ENCODE measurements around the gene SYK.

Gene SYK

DNA sequence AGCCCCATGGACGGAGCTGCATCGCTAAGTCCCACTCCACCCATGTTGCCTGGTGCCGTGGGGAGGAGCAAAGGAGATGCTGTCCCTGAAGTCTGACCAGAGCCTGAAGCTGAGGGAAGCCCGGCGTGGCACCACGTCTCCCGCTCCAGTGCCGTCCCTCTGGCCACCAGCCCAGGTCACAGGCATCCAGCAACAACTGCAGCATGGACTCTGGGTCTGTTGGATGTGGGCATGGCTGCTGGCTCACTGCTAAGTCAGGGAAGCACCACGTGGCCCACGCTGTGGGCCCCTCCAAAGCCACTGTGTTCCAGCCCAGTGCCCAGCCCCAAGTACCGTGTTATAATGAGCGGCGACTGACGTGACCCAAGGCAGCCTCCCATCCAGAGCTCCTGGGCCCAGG, 112.6 kb downstream of the SYK start:
- H3K27ac ChIP-seq (ENCODE audit: low read length) = no peak overlapping the region
- H3K4me1 ChIP-seq (ENCODE audit: control insufficient read depth, low read depth, low read length) = no peaks in the 10 kb centered on the region
- H3K36me3 ChIP-seq (ENCODE audit: control insufficient read depth, low read depth, low read length) = no peaks in the 10 kb centered on the region
- no peak overlapping the region for H3K9ac ChIP-seq (ENCODE audit: low read length)
- H3K27me3 ChIP-seq (ENCODE audit: control insufficient read depth, insufficient read depth, low read length) = no peaks in the 10 kb centered on the region
- H3K9me3 ChIP-seq (ENCODE audit: control insufficient read depth, low read depth, low read length) = no peaks in the 10 kb centered on the region
- H3K4me3 ChIP-seq (ENCODE audit: low read length) = no peak overlapping the region

DNA sequence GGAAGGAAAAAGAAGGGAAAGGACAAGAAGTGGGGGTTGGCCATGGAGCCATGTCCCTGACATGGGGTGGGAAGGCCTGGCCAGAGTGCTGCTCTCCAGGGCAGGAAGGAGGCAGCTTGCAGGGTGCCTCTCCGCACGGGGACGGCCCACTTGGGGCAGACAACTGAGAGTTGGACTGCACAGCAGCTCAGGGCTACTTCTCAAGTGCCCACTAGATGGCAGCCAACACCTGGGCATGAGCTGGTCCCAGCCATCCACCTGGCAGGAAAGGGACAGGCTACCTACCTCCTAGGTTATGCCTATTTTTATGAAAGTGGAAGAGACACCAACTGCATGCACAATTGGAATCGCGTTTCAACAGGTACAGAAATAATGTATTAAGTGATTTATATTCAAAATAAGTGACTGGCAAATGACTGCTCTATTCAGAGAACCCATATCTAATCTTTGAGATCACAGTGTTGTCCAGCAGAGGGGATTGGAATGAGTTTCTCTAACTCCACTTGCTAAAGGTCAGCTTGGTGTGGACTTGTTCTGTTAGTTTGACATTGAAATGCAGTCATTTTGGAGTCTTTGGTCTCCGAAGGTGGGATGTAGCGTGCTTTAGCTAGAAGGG, 113.4 kb downstream of the SYK start:
- no peaks in the 10 kb centered on the region for H3K4me1 ChIP-seq (ENCODE audit: control insufficient read depth, low read depth, low read length)
- H3K4me3 ChIP-seq (ENCODE audit: low read length) = no peak overlapping the region
- H3K9me3 ChIP-seq (ENCODE audit: control insufficient read depth, low read depth, low read length) = no peaks in the 10 kb centered on the region
- no peaks in the 10 kb centered on the region for H3K36me3 ChIP-seq (ENCODE audit: control insufficient read depth, low read depth, low read length)
- no peak overlapping the region for H3K27ac ChIP-seq (ENCODE audit: low read length)
- H3K27me3 ChIP-seq (ENCODE audit: control insufficient read depth, insufficient read depth, low read length) = no peaks in the 10 kb centered on the region
- no peak overlapping the region for H3K9ac ChIP-seq (ENCODE audit: low read length)

DNA sequence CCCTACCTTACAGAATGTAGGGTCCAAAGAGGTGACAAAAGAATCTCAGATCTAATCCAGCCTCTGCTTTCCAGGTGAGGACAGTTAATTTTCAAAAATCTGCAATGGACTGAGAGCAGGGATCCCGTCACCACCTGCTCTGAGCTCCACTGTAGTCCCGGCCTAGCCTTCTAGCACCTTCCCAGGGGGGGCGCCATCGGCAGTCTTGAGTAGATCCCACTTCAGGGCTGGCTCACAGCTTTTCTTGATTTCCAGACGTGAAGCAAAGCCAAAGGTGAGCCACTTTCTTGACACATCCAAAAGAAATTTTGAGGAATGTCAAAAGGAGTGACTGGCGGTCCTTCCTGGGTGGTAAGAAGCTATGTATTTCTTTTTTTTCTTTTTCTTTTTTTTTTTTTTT, 114.1 kb downstream of the SYK start:
- Histone ChIP-seq H3K4me1 (ENCODE audit: control insufficient read depth, low read depth, low read length) (no peaks in the 10 kb centered on the region), H3K4me3 (ENCODE audit: low read length) (no peak overlapping the region), H3K27ac (ENCODE audit: low read length) (no peak overlapping the region), H3K9me3 (ENCODE audit: control insufficient read depth, low read depth, low read length) (no peaks in the 10 kb centered on the region), H3K9ac (ENCODE audit: low read length) (no peak overlapping the region), H3K27me3 (ENCODE audit: control insufficient read depth, insufficient read depth, low read length) (no peaks in the 10 kb centered on the region), H3K36me3 (ENCODE audit: control insufficient read depth, low read depth, low read length) (no peaks in the 10 kb centered on the region)

DNA sequence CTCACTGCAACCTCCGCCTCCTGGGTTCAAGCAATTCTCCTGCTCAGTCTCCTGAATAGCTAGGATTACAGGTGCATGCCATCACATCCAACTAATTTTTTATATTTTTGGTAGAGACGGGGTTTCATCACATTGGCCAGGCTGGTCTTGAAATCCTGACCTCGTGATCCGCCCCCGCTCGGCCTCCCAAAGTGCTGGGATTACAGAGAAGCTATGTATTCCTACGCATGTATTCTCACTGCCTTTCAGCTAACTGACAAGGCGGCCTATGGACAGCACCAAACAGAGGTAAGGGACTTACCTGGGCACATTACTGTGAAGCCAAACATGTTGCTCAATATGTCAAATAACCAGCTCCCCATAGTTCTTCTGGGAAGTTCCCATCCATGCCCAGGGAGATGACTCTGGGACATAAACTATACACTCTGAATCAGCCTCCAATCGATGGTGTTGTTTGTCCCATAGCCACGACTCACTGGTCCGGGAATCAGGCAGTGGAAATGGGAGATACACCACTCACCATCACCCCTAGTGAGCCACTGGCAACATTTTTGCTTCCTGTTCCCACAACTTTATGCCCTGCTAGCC, 114.6 kb downstream of the SYK start:
- no peak overlapping the region for H3K4me3 ChIP-seq (ENCODE audit: low read length)
- no peaks in the 10 kb centered on the region for H3K4me1 ChIP-seq (ENCODE audit: control insufficient read depth, low read depth, low read length)
- no peak overlapping the region for H3K27ac ChIP-seq (ENCODE audit: low read length)
- H3K27me3 ChIP-seq (ENCODE audit: control insufficient read depth, insufficient read depth, low read length) = no peaks in the 10 kb centered on the region
- no peak overlapping the region for H3K9ac ChIP-seq (ENCODE audit: low read length)
- H3K9me3 ChIP-seq (ENCODE audit: control insufficient read depth, low read depth, low read length) = no peaks in the 10 kb centered on the region
- H3K36me3 ChIP-seq (ENCODE audit: control insufficient read depth, low read depth, low read length) = no peaks in the 10 kb centered on the region

DNA sequence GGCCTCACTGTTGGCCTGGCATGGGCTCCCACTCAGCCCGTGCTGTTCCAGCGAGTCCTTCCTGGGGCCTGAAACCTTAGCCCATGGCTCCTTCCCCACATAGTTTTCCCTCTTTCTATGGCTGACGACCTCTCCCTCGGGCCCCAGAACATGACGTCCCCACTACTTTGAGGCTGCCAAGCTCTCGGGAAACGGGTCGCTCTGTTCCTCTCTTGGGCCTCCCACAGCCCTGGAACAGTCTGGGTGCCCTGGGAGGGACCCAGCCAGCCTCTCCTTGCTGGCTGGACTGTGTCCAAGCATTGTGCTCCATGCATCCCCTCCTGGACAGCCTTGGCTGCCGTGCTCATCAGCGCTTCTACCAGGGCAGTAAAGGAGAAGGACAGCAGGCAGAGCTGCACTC, 118.3 kb downstream of the SYK start:
- Histone ChIP-seq H3K4me1 (ENCODE audit: control insufficient read depth, low read depth, low read length) (no peaks in the 10 kb centered on the region), H3K9ac (ENCODE audit: low read length) (no peak overlapping the region), H3K27me3 (ENCODE audit: control insufficient read depth, insufficient read depth, low read length) (no peaks in the 10 kb centered on the region), H3K4me3 (ENCODE audit: low read length) (no peak overlapping the region), H3K36me3 (ENCODE audit: control insufficient read depth, low read depth, low read length) (no peaks in the 10 kb centered on the region), H3K9me3 (ENCODE audit: control insufficient read depth, low read depth, low read length) (no peaks in the 10 kb centered on the region), H3K27ac (ENCODE audit: low read length) (no peak overlapping the region)

DNA sequence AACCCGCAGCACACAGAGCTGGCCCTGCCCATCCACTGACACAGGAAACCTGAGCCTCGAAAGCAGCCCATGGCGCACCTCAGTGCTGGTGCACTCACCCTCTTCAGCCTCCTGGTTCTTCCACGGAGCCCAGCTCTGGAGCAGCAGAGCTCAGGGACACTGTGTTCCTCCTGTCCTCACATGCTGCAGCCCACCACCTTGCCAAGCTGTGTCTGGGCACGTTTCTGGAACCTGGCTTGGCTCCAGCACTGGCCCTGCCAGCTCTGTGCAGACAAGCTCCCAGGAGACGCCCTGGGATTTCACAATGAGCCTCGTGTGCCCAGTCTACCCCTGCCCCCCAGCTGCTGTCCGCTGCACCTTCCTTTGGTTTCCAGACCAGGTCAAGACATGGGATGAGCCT, 119.5 kb downstream of the SYK start:
- no peaks in the 10 kb centered on the region for H3K4me1 ChIP-seq (ENCODE audit: control insufficient read depth, low read depth, low read length)
- H3K36me3 ChIP-seq (ENCODE audit: control insufficient read depth, low read depth, low read length) = no peaks in the 10 kb centered on the region
- H3K4me3 ChIP-seq (ENCODE audit: low read length) = no peak overlapping the region
- H3K27ac ChIP-seq (ENCODE audit: low read length) = no peak overlapping the region
- H3K27me3 ChIP-seq (ENCODE audit: control insufficient read depth, insufficient read depth, low read length) = no peaks in the 10 kb centered on the region
- no peaks in the 10 kb centered on the region for H3K9me3 ChIP-seq (ENCODE audit: control insufficient read depth, low read depth, low read length)
- no peak overlapping the region for H3K9ac ChIP-seq (ENCODE audit: low read length)

DNA sequence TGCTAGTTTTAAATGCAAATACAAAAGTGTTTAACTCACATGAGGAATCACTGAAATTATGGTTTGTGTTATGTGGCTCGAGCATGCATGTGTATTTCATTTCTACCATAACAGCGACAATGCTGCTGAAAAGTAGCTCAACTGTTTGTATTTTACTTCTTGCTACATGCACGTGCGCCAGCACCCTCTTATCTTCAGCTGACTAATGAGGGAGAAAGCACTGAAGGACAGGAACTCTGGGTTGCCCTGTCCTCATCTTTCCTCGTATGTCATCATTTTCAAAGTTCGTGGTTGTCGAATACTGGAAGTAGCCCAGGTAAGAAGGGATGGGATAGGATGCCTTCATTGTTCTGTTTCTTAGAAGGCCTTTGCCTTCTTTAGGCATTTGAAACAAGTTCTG, 120.3 kb downstream of the SYK start:
- no peak overlapping the region for H3K9ac ChIP-seq (ENCODE audit: low read length)
- no peak overlapping the region for H3K27ac ChIP-seq (ENCODE audit: low read length)
- no peaks in the 10 kb centered on the region for H3K36me3 ChIP-seq (ENCODE audit: control insufficient read depth, low read depth, low read length)
- no peaks in the 10 kb centered on the region for H3K27me3 ChIP-seq (ENCODE audit: control insufficient read depth, insufficient read depth, low read length)
- no peak overlapping the region for H3K4me3 ChIP-seq (ENCODE audit: low read length)
- H3K9me3 ChIP-seq (ENCODE audit: control insufficient read depth, low read depth, low read length) = no peaks in the 10 kb centered on the region
- H3K4me1 ChIP-seq (ENCODE audit: control insufficient read depth, low read depth, low read length) = no peaks in the 10 kb centered on the region

DNA sequence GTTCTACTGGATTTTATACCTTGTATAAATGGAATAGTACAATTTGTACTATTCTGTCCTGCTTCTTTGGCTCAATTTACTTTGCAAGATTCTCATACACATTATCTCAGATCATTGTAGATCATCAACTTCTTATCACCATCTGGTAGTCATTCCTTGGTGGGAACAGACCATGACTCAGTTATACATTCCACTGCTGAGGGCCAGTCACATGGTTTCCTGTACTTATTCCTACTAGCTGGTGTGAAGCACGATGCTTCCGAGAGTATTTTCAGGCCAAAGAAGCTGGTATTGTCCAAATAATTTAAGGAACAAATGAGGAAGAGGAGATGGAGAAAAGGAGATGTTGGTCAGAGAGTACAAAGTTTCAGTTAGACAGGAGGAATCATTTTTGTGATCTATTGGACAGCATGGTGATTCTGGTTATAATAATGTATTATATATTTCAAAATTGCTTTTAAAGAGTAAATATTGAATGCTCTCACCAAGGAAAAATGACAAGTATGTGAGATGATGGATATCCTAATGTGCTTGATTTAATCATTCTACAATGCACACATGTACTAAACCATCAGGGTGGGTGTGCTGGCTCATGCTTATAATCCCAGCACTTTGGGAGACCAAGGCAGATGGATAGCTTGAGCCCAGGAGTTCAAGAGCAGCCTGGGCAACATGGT, 124.1 kb downstream of the SYK start:
- H3K9ac ChIP-seq (ENCODE audit: low read length) = no peak overlapping the region
- no peak overlapping the region for H3K27ac ChIP-seq (ENCODE audit: low read length)
- no peaks in the 10 kb centered on the region for H3K36me3 ChIP-seq (ENCODE audit: control insufficient read depth, low read depth, low read length)
- H3K27me3 ChIP-seq (ENCODE audit: control insufficient read depth, insufficient read depth, low read length) = no peaks in the 10 kb centered on the region
- no peak overlapping the region for H3K4me3 ChIP-seq (ENCODE audit: low read length)
- no peaks in the 10 kb centered on the region for H3K9me3 ChIP-seq (ENCODE audit: control insufficient read depth, low read depth, low read length)
- H3K4me1 ChIP-seq (ENCODE audit: control insufficient read depth, low read depth, low read length) = no peaks in the 10 kb centered on the region

DNA sequence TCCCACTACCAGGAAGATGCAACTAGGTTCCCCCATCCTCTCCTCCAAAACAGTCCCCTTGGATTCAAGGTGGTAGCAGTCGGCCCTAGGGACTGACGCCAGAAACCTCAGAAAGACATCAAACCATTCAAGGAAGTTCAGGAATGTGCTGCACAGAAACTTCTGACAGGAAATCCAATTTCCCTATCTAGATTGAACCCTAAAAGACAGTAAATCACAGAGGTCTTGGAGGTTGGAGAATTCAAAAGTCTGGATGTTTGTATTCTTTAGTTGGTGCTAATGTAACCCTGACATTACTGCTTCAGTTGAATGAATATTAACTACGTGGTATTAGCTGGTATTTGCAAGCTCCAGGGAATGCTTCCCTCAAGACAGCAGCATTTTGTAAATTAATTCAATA, 125.3 kb downstream of the SYK start:
- H3K9me3 ChIP-seq (ENCODE audit: control insufficient read depth, low read depth, low read length) = no peaks in the 10 kb centered on the region
- H3K4me3 ChIP-seq (ENCODE audit: low read length) = no peak overlapping the region
- no peaks in the 10 kb centered on the region for H3K36me3 ChIP-seq (ENCODE audit: control insufficient read depth, low read depth, low read length)
- H3K27me3 ChIP-seq (ENCODE audit: control insufficient read depth, insufficient read depth, low read length) = no peaks in the 10 kb centered on the region
- H3K4me1 ChIP-seq (ENCODE audit: control insufficient read depth, low read depth, low read length) = no peaks in the 10 kb centered on the region
- H3K27ac ChIP-seq (ENCODE audit: low read length) = no peak overlapping the region
- no peak overlapping the region for H3K9ac ChIP-seq (ENCODE audit: low read length)

DNA sequence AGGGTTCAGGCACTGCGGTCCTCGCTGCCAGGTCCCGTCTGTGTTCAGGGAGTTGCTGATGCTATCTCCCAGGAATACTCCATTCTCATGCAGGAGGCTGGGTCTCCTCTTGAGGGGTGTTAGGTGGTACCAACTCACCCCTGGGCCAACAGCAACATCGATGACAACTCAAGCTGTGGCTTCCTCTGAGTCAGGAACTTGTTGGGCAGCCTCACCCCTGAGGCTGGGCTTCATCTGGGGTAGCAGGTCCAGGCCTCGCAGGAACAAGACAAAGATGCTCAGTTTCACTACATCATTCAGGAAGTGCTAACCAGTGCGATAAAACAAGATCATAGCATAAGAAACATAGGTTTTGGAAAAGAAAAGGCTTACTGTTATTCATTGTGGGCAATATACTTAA, 125.9 kb downstream of the SYK start:
- Histone ChIP-seq H3K9ac (ENCODE audit: low read length) (no peak overlapping the region), H3K4me3 (ENCODE audit: low read length) (no peak overlapping the region), H3K27me3 (ENCODE audit: control insufficient read depth, insufficient read depth, low read length) (no peaks in the 10 kb centered on the region), H3K9me3 (ENCODE audit: control insufficient read depth, low read depth, low read length) (no peaks in the 10 kb centered on the region), H3K27ac (ENCODE audit: low read length) (no peak overlapping the region), H3K4me1 (ENCODE audit: control insufficient read depth, low read depth, low read length) (no peaks in the 10 kb centered on the region), H3K36me3 (ENCODE audit: control insufficient read depth, low read depth, low read length) (no peaks in the 10 kb centered on the region)

DNA sequence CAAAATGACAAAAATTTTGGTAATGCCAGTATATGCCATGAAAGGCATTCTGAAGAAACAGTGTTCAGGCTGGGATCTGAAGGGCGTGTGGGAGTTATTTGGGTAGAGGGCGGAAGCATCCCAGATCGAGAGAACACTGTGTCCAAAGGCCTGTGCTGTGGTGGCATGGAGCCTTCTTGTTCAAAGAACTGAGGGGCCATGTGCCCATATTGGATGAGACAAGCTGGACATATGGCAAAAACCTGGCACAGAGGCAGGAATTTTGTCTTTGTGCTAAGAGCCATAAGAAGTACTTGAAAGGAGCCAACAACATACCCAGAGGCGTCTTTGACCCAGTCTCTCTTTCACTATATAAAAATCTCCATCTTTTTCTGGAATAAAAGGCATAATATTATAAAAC, 128.0 kb downstream of the SYK start:
- Histone ChIP-seq H3K9me3 (ENCODE audit: control insufficient read depth, low read depth, low read length) (no peaks in the 10 kb centered on the region), H3K9ac (ENCODE audit: low read length) (no peak overlapping the region), H3K27ac (ENCODE audit: low read length) (no peak overlapping the region), H3K4me1 (ENCODE audit: control insufficient read depth, low read depth, low read length) (no peaks in the 10 kb centered on the region), H3K27me3 (ENCODE audit: control insufficient read depth, insufficient read depth, low read length) (no peaks in the 10 kb centered on the region), H3K4me3 (ENCODE audit: low read length) (no peak overlapping the region), H3K36me3 (ENCODE audit: control insufficient read depth, low read depth, low read length) (no peaks in the 10 kb centered on the region)

DNA sequence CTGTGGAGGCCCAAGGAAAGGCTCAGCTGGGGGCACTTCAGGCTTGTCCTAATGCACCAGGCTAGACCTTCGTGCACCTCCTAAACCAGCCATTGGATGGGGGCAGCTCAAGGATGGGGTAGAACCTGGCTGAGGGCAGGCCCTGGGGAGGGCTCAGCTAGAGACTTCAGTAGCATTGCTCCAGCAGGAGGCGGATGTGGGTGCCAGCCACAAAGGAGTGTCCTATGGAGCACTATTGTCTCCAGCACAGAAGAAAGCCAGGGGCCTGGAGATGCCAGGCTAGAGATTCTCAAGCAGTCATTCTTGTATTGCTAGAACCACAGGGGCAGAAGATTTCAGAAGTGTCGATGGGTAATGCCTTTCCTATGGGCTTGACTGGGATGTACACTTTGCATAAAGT, 131.8 kb downstream of the SYK start:
- Histone ChIP-seq H3K4me1 (ENCODE audit: control insufficient read depth, low read depth, low read length) (no peaks in the 10 kb centered on the region), H3K9me3 (ENCODE audit: control insufficient read depth, low read depth, low read length) (no peaks in the 10 kb centered on the region), H3K27me3 (ENCODE audit: control insufficient read depth, insufficient read depth, low read length) (no peaks in the 10 kb centered on the region), H3K36me3 (ENCODE audit: control insufficient read depth, low read depth, low read length) (no peaks in the 10 kb centered on the region), H3K27ac (ENCODE audit: low read length) (no peak overlapping the region), H3K4me3 (ENCODE audit: low read length) (no peak overlapping the region), H3K9ac (ENCODE audit: low read length) (no peak overlapping the region)

All from iPS-18a (cell line).